ENCODE data around the gene AFG1L. TPM values are rescaled to one million over a fixed set of nuclear protein-coding genes. Genes with fewer than 3 reads are reported as not detected.
"Not testable (repeated sequence)": the region's sequence is repeated elsewhere in the genome, so short reads cannot be mapped to it uniquely, and the experiment has no call there.

The AFG1L gene
- total and polyA plus RNA-seq, 7 donors, result 2.1 to 6.9 (median 3.5) TPM

GRCh38 chr6:108403236-108403635 is 108.4 kb downstream of the AFG1L start:
- Histone ChIP-seq H3K4me1 (no peaks in the 10 kb centered on the region), H3K27me3 (no peaks in the 10 kb centered on the region), H3K4me3 (no peak overlapping the region), H3K9me3 (no peaks in the 10 kb centered on the region), H3K36me3 (no peaks in the 10 kb centered on the region), H3K27ac (no peak overlapping the region)
- 55 to 59% methylated on average over 3 of the region's 3 CpGs for WGBS, 2 donors
- intact Hi-C loops (cut with DNase I), result no loop called here
- no peak for DNase-seq
- TF ChIP-seq POLR2AphosphoS5 (IDR thresholded peaks at IDR 0.05), result no peak
- no peak for TF ChIP-seq POLR2A (IDR thresholded peaks at IDR 0.05)
- no peak for TF ChIP-seq EP300 (IDR thresholded peaks at IDR 0.05)
- TF ChIP-seq, protein P1, sequence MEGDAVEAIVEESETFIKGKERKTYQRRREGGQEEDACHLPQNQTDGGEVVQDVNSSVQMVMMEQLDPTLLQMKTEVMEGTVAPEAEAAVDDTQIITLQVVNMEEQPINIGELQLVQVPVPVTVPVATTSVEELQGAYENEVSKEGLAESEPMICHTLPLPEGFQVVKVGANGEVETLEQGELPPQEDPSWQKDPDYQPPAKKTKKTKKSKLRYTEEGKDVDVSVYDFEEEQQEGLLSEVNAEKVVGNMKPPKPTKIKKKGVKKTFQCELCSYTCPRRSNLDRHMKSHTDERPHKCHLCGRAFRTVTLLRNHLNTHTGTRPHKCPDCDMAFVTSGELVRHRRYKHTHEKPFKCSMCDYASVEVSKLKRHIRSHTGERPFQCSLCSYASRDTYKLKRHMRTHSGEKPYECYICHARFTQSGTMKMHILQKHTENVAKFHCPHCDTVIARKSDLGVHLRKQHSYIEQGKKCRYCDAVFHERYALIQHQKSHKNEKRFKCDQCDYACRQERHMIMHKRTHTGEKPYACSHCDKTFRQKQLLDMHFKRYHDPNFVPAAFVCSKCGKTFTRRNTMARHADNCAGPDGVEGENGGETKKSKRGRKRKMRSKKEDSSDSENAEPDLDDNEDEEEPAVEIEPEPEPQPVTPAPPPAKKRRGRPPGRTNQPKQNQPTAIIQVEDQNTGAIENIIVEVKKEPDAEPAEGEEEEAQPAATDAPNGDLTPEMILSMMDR (IDR thresholded peaks at IDR 0.05), result no peak

DNA sequence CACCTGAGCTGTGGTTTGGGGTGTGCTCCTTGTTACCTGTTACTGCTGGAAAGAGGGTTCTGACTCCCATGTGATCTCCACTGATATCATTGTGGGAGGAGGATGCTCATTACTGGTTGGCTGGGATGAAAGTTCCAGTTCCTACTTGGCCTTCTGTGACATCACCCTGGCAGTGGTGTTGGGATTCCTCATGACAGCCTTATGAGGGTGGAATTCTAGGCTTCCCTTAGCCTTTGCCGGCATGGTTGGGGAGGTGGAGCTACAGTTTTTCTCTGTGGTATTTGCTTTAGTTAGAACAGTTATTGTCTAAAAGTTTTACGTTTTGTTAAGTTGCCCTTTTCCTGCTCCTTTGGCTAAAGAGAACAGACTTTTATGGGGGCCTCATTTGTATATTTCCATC is 112.1 kb downstream of the AFG1L start:
- WGBS, 2 donors, result 92 to 94% methylated on average over 2 of the region's 2 CpGs

DNA sequence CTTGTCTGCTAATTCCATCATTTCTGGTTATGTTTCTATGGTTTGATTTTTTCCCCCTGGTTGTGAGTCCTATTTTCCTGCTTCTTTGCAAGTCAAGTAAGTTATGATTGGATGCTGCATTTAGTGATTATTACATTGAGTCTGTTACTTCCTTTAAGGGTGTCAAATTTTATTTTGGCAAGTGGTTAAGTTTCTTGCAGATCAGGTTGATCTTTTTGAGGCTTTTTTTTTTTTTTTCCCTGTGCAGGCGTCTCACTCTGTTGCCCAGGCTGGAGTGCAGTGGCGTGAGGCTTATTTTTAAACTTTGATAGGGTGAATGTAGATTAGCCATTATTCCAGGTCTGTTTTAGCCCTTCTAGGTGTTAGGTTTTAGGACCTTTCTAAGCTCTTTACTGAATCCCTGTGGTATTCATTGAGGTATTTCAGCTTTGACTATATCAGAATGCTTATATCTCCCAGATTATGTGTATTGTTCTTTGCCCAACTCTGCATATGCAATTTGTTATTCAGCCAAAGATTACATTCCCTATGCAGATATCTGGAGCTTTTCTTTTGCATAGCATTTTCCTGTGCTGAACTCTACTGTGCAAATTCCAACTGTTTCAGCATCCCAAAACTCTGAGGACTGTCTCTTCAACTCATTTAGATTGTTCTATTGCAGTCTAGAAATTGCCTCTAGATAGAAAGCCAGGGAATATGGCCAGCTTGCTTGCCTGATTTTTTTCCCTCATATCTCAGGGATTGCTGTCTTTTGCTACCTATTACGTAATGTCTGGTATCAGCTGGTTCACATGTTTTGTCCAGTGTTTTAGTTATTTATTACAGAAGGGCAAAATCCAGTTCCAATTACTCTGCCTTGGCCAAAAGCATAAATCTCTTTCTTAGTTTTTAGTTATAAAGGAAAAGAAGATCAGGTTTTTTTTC is 113.3 kb downstream of the AFG1L start:
- no peak for DNase-seq
- Histone ChIP-seq H3K4me3 (no peak overlapping the region), H3K36me3 (no peaks in the 10 kb centered on the region), H3K27me3 (no peaks in the 10 kb centered on the region), H3K9me3 (no peaks in the 10 kb centered on the region), H3K27ac (no peak overlapping the region), H3K4me1 (no peaks in the 10 kb centered on the region)
- TF ChIP-seq POLR2AphosphoS5 (IDR thresholded peaks at IDR 0.05) (peak in 2 of 4 donors; percentile 20 to 29), POLR2A (IDR thresholded peaks at IDR 0.05) (no peak)
- intact Hi-C loops (cut with DNase I), result no loop called here
- 80 to 90% methylated on average over 3 of the region's 3 CpGs for WGBS, 2 donors

More for the DNA sequence above, 112.1 kb downstream of the AFG1L start:
- H3K36me3 ChIP-seq, result no peaks in the 10 kb centered on the region
- no peaks in the 10 kb centered on the region for H3K4me1 ChIP-seq
- no peak for DNase-seq
- H3K27me3 ChIP-seq, result no peaks in the 10 kb centered on the region
- intact Hi-C loops (cut with DNase I), result no loop called here
- no peak overlapping the region for H3K27ac ChIP-seq
- H3K9me3 ChIP-seq, result no peaks in the 10 kb centered on the region
- TF ChIP-seq EP300 (IDR thresholded peaks at IDR 0.05), result no peak
- no peak for TF ChIP-seq POLR2AphosphoS5 (IDR thresholded peaks at IDR 0.05)
- no peak for TF ChIP-seq POLR2A (IDR thresholded peaks at IDR 0.05)
- no peak overlapping the region for H3K4me3 ChIP-seq

GRCh38 chr6:108408861-108409260 is 114.0 kb downstream of the AFG1L start:
- H3K4me3 ChIP-seq, result no peak overlapping the region
- H3K9me3 ChIP-seq, result no peaks in the 10 kb centered on the region
- no peak for DNase-seq
- no peak overlapping the region for H3K27ac ChIP-seq
- WGBS, 2 donors, result 79 to 83% methylated on average over 3 of the region's 3 CpGs
- intact Hi-C loops (cut with DNase I), result no loop called here
- H3K36me3 ChIP-seq, result no peaks in the 10 kb centered on the region
- H3K27me3 ChIP-seq, result no peaks in the 10 kb centered on the region
- TF ChIP-seq, protein P1 (IDR thresholded peaks at IDR 0.05), result no peak
- TF ChIP-seq POLR2AphosphoS5 (IDR thresholded peaks at IDR 0.05), result no peak
- TF ChIP-seq POLR2A (IDR thresholded peaks at IDR 0.05), result no peak
- no peak for TF ChIP-seq EP300 (IDR thresholded peaks at IDR 0.05)
- no peaks in the 10 kb centered on the region for H3K4me1 ChIP-seq

GRCh38 chr6:108416047-108416833 is 121.4 kb downstream of the AFG1L start:
- H3K27me3 ChIP-seq; H3K4me3 ChIP-seq; H3K9me3 ChIP-seq; intact Hi-C loops (cut with DNase I); DNase-seq; H3K4me1 ChIP-seq; H3K27ac ChIP-seq; H3K36me3 ChIP-seq: not testable (repeated sequence)
- WGBS, 2 donors, result 90 to 91% methylated on average over 5 of the region's 5 CpGs

GRCh38 chr6:108417027-108417426 is 122.2 kb downstream of the AFG1L start:
- Histone ChIP-seq H3K9me3 (no peaks in the 10 kb centered on the region), H3K27ac (no peak overlapping the region), H3K4me1 (no peaks in the 10 kb centered on the region), H3K27me3 (no peaks in the 10 kb centered on the region), H3K4me3 (no peak overlapping the region), H3K36me3 (no peaks in the 10 kb centered on the region)
- WGBS, 2 donors, result 84% methylated on average over 6 of the region's 6 CpGs
- intact Hi-C loops (cut with DNase I), result no loop called here
- TF ChIP-seq, protein P1 (IDR thresholded peaks at IDR 0.05), result no peak
- no peak for DNase-seq
